NCI-H2081 (cell line): ENCODE results near the gene PNPLA2.
A peak's percentile ranks its signal among the peaks of the same experiment; 100 is the strongest.

Source experiments
- DNase-seq, 2 experiments: peaks; one replicate each; lab custom pipeline; 2025; lab: John Stamatoyannopoulos, UW

Gene PNPLA2

GRCh38 chr11:797296-798092 lies 21.2 kb upstream of the PNPLA2 start:
- peak; percentile 90 to 91 for DNase-seq

GRCh38 chr11:798093-798713 lies 20.5 kb upstream of the PNPLA2 start, which contains the start of gene SLC25A22:
SLC25A22 (minus strand) TSS chr11:798281; CDS start chr11:795006, 3,275 bp downstream.
- peak; percentile 69 to 73 for DNase-seq

GRCh38 chr11:799641-800316 lies 18.9 kb upstream of the PNPLA2 start:
- DNase-seq: no peak

GRCh38 chr11:800473-800872 lies 18.2 kb upstream of the PNPLA2 start:
- DNase-seq: no peak

- no peak for DNase-seq
Measured at GRCh38 chr11:801097-801780, 17.5 kb upstream of the PNPLA2 start.

GRCh38 chr11:802018-802617 lies 16.6 kb upstream of the PNPLA2 start:
- no peak for DNase-seq

- DNase-seq: no peak
Measured at GRCh38 chr11:802693-803466, 15.8 kb upstream of the PNPLA2 start.

- DNase-seq: no peak
Measured at GRCh38 chr11:803467-803742, 15.3 kb upstream of the PNPLA2 start.

GRCh38 chr11:803770-804598 lies 14.7 kb upstream of the PNPLA2 start:
- peak; percentile 27 to 62 for DNase-seq

- DNase-seq: no peak
Measured at GRCh38 chr11:804599-804964, 14.1 kb upstream of the PNPLA2 start.

GRCh38 chr11:808427-809286 lies 10.1 kb upstream of the PNPLA2 start:
- peak in 1 of 2 experiments; percentile 37 for DNase-seq

- DNase-seq: peak; percentile 95 to 98
Measured at GRCh38 chr11:809287-810039, 9.3 kb upstream of the PNPLA2 start, which contains the start of gene RPLP2. RPLP2 (plus strand) TSS chr11:809967; CDS start chr11:810235, 268 bp downstream.

GRCh38 chr11:810040-810567 lies 8.6 kb upstream of the PNPLA2 start:
- no peak for DNase-seq

- DNase-seq: no peak
Measured at GRCh38 chr11:811446-812245, 7.1 kb upstream of the PNPLA2 start.

- DNase-seq: no peak
Measured at GRCh38 chr11:812390-812789, 6.3 kb upstream of the PNPLA2 start.

GRCh38 chr11:813072-813455 lies 5.7 kb upstream of the PNPLA2 start:
- no peak for DNase-seq

- no peak for DNase-seq
Measured at GRCh38 chr11:813456-814096, 5.1 kb upstream of the PNPLA2 start.
